Hepatocyte (in vitro differentiated cells): ENCODE measurements around the gene TEC.

ENCODE experiments used
- EZH2 ChIP-seq: fragments of 200-600 bp; sonication (generic); IDR thresholded peaks from 2 replicates; pipeline ENCODE4 v1.6.1; 2016; ENCODE audit warnings: antibody characterized with exemption, mild to moderate bottlenecking, borderline replicate concordance
- EZH2phosphoT487 ChIP-seq: fragments of 200-600 bp; sonication (generic); IDR thresholded peaks from one replicate; pipeline ENCODE4 v1.6.1; 2018; ENCODE audit warnings: antibody characterized with exemption, mild to moderate bottlenecking, low read depth, moderate library complexity; ENCODE audit not compliant: unreplicated experiment, severe bottlenecking
- TF ChIP-seq, protein P1 (sequence below): fragments of 200-600 bp; sonication (generic); IDR thresholded peaks from 2 replicates; pipeline ENCODE4 v1.5.1; 2016; ENCODE audit warnings: antibody characterized with exemption, mild to moderate bottlenecking; ENCODE audit not compliant: poor library complexity

DNA sequence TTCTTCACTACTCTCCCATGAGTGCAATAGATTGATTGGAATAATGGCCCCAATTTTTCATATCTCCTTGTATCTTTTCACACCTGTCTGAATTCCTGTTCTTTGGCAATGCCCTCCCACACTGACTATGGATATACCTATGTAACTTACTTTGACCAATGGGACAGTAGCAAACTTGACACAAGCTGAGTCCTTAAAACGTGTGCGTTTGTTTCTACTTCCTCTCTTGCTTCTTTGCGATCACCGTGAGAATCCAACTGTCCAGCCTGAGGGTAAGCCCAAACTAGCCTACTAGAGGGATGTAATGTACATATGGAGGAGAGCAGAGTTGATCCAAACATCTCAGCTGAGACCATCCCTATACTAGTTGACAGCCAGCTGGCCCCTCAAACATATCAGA, 19.3 kb downstream of the TEC start:
- TF ChIP-seq, protein P1, sequence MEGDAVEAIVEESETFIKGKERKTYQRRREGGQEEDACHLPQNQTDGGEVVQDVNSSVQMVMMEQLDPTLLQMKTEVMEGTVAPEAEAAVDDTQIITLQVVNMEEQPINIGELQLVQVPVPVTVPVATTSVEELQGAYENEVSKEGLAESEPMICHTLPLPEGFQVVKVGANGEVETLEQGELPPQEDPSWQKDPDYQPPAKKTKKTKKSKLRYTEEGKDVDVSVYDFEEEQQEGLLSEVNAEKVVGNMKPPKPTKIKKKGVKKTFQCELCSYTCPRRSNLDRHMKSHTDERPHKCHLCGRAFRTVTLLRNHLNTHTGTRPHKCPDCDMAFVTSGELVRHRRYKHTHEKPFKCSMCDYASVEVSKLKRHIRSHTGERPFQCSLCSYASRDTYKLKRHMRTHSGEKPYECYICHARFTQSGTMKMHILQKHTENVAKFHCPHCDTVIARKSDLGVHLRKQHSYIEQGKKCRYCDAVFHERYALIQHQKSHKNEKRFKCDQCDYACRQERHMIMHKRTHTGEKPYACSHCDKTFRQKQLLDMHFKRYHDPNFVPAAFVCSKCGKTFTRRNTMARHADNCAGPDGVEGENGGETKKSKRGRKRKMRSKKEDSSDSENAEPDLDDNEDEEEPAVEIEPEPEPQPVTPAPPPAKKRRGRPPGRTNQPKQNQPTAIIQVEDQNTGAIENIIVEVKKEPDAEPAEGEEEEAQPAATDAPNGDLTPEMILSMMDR = no peak
- TF ChIP-seq EZH2 (no peak), EZH2phosphoT487 (no peak)
